OCI-LY3 (cell line): Measurements from ENCODE around the gene TNFRSF1B.
A peak's percentile ranks its signal among the peaks of the same experiment; 100 is the strongest.

Source experiments
- H2AFZ ChIP-seq: fragments of 200-600, 300-600 bp; shearing (Covaris generic); 2 replicates; pipeline ENCODE4 v1.6.0; 2014; ENCODE audit warnings: antibody characterized with exemption, low read depth, low read length
- H3K27ac ChIP-seq: fragments of 200-600, 300-600 bp; sonication (generic); 2 replicates; pipeline ENCODE4 v1.5.1; 2014; ENCODE audit warnings: mild to moderate bottlenecking, low read length, moderate library complexity, mixed read lengths
- H3K27me3 ChIP-seq: fragments of 200-600, 300-600 bp; sonication (generic); 2 replicates; pipeline ENCODE4 v1.6.1; 2014; ENCODE audit warnings: low read depth, low read length, mixed read lengths
- H3K36me3 ChIP-seq: fragments of 200-600, 300-600 bp; sonication (generic); replicated peaks from 2 replicates; pipeline ENCODE3; 2014; ENCODE audit warnings: low read depth, low read length, mixed read lengths
- H3K4me1 ChIP-seq: fragments of 300-600, 200-600 bp; sonication (generic); 2 replicates; pipeline ENCODE4 v1.6.1; 2014; ENCODE audit warnings: low read length, mixed read lengths
- H3K4me2 ChIP-seq: fragments of 200-600, 300-600 bp; sonication (generic); 2 replicates; pipeline ENCODE4 v1.6.1; 2014; ENCODE audit warnings: low read length, mixed read lengths
- H3K4me3 ChIP-seq: fragments of 300-600, 200-600 bp; sonication (generic); 2 replicates; pipeline ENCODE4 v1.5.1; 2014; ENCODE audit warnings: antibody characterized with exemption, mild to moderate bottlenecking, low read length, moderate library complexity
- H3K79me2 ChIP-seq: fragments of 300-600, 200-600 bp; shearing (Covaris generic); 2 replicates; pipeline ENCODE4 v1.6.1; 2014; ENCODE audit warnings: mild to moderate bottlenecking, low read length, mixed read lengths
- H3K9ac ChIP-seq: fragments of 300-600, 200-600 bp; shearing (Covaris generic); 2 replicates; pipeline ENCODE4 v1.6.0; 2014; ENCODE audit warnings: mild to moderate bottlenecking, low read length, moderate library complexity
- H3K9me3 ChIP-seq: fragments of 200-600, 300-600 bp; shearing (Covaris generic); 2 replicates; pipeline ENCODE4 v1.6.1; 2014; ENCODE audit warnings: low read length, mixed read lengths; ENCODE audit not compliant: insufficient read depth
- H4K20me1 ChIP-seq: fragments of 200-600, 300-600 bp; sonication (generic); 2 replicates; pipeline ENCODE4 v1.6.1; 2016; ENCODE audit warnings: low read length, mixed read lengths; ENCODE audit not compliant: insufficient read depth
- EZH2phosphoT487 ChIP-seq: fragments of 200-600 bp; shearing (Covaris generic); IDR thresholded peaks from 2 replicates; pipeline ENCODE4 v1.6.1; 2018; ENCODE audit warnings: antibody characterized with exemption, mixed run types, low read depth
- TF ChIP-seq, protein P1 (sequence below): fragments of 200-600, 300-600 bp; sonication (generic); IDR thresholded peaks from 2 replicates; pipeline ENCODE4 v1.5.1; 2014; ENCODE audit warnings: antibody characterized with exemption, low read length, low read depth

TNFRSF1B gene

DNA sequence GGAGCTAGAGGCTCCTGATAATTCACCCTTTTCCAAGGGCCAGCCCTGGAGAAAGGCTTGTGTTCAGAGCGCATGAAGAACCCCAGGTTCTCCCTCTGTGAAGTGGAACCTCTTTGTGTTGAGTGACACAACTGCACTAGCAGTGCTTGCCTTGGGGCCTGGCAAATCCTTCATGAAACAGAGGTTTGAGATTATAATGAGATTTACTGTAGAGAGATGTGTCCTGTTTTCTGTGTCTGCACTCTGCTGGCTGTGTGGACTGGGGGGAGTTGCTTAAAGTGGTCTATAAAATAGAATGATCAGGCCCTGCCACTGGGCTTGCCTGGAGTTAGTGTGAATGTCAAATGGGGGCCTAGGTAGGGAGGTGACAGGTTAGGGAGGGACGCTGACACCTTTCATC lies 11.5 kb upstream of the TNFRSF1B start:
- Histone ChIP-seq H2AFZ (peak overlapping the region; percentile 65; the same call in 1 of the 2 replicates), H3K36me3 (no peaks in the 10 kb centered on the region), H3K4me3 (no peak overlapping the region), H3K27me3 (no peaks in the 10 kb centered on the region), H3K9me3 (no peaks in the 10 kb centered on the region), H4K20me1 (no peaks in the 10 kb centered on the region), H3K79me2 (no peaks in the 10 kb centered on the region), H3K4me2 (no peak overlapping the region), H3K4me1 (peaks cover 91% of the 10 kb centered on the region), H3K27ac (peak overlapping the region; percentile 49), H3K9ac (no peak overlapping the region)
- no peak for TF ChIP-seq EZH2phosphoT487
- TF ChIP-seq, protein P1, sequence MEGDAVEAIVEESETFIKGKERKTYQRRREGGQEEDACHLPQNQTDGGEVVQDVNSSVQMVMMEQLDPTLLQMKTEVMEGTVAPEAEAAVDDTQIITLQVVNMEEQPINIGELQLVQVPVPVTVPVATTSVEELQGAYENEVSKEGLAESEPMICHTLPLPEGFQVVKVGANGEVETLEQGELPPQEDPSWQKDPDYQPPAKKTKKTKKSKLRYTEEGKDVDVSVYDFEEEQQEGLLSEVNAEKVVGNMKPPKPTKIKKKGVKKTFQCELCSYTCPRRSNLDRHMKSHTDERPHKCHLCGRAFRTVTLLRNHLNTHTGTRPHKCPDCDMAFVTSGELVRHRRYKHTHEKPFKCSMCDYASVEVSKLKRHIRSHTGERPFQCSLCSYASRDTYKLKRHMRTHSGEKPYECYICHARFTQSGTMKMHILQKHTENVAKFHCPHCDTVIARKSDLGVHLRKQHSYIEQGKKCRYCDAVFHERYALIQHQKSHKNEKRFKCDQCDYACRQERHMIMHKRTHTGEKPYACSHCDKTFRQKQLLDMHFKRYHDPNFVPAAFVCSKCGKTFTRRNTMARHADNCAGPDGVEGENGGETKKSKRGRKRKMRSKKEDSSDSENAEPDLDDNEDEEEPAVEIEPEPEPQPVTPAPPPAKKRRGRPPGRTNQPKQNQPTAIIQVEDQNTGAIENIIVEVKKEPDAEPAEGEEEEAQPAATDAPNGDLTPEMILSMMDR: no peak

DNA sequence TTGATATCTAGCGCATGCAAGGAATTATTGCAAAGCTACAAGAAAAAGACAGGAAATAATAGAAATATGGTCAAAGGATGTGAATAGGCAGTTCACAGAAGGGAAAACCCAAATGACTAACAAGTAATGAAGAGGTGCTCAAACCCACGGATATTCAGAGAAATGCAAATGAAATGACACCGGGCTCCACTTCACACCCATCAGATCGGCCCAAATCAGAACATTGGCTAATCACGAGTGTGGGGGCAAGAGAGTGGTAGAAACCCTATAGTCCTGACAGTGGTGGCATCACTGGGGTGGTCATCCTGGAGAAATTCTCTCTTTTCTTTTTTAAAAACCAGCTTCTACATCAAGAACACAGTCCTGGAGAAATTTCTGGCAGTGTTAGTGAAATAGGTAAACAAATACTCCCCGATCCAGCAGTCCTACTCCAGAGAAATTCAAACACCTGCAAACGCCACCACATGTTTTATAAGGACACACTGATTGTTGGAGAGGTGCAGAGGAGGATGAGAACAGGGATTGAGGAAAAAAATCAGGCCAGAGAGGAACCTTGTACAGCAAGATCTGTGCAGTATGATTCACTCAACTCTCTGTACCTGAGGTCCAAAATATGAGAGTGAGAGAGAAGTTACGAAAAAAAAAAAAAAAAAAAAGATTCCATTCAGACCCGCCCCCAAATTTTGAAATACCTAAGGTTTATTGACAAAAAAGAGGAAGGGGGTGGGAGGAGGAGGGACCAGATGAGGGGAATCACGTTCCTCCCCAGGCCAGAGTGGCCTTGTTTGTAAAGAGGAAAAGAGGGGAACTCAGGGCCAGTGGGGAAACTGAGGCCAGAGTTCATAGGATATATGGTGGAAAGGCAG lies 9.2 kb upstream of the TNFRSF1B start:
- Histone ChIP-seq H3K27me3 (no peaks in the 10 kb centered on the region), H3K27ac (peak overlapping the region; percentile 100), H3K4me3 (peak overlapping the region; percentile 65), H3K9me3 (no peaks in the 10 kb centered on the region), H2AFZ (no peak overlapping the region), H3K36me3 (no peaks in the 10 kb centered on the region), H3K4me2 (peak overlapping the region; percentile 88), H3K79me2 (no peaks in the 10 kb centered on the region), H4K20me1 (no peaks in the 10 kb centered on the region), H3K4me1 (peaks cover 91% of the 10 kb centered on the region), H3K9ac (peak overlapping the region; percentile 90)
- no peak for TF ChIP-seq EZH2phosphoT487

DNA sequence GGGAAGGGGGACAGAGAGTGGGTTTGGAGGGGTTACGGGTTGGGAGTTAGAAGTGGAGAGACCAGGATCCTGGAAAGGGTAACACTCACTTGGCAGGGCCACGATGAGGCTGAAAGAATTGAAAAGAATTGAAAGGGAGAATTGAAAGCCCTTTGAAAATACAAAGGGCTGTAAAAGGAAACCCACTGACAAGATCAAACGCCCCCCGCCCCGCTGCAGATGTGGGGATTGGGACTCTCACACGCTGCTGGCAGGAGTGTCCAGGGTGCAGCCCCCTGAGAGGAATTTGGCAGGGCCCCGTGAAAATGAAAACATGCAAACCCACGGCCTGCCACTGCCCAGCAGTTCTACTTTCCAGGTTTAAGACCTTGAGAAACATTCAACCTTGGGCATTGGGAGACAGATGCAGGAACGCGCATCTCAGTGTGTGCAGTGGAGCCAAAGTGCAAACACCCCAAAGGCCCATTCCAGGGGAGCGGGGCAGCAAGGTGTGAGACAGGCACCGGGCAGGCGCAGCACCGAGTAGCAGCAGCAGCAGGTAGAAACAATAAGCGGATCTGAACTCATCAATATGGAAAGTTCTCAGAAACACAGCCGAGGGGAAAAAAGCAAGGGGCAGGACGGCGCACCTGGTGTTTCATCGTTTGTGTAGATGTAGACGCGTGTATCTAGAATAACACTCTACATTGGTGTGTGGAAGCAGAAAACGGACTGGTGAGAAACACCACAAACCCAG lies 8.3 kb upstream of the TNFRSF1B start:
- Histone ChIP-seq H3K27me3 (no peaks in the 10 kb centered on the region), H3K36me3 (no peaks in the 10 kb centered on the region), H3K9ac (peak overlapping the region; percentile 90), H3K9me3 (no peaks in the 10 kb centered on the region), H3K27ac (peak overlapping the region; percentile 100), H4K20me1 (no peaks in the 10 kb centered on the region), H3K4me3 (peak overlapping the region; percentile 50), H3K4me1 (peaks cover 91% of the 10 kb centered on the region), H2AFZ (no peak overlapping the region), H3K4me2 (peak overlapping the region; percentile 88), H3K79me2 (no peaks in the 10 kb centered on the region)
- TF ChIP-seq, protein P1: no peak
- no peak for TF ChIP-seq EZH2phosphoT487

DNA sequence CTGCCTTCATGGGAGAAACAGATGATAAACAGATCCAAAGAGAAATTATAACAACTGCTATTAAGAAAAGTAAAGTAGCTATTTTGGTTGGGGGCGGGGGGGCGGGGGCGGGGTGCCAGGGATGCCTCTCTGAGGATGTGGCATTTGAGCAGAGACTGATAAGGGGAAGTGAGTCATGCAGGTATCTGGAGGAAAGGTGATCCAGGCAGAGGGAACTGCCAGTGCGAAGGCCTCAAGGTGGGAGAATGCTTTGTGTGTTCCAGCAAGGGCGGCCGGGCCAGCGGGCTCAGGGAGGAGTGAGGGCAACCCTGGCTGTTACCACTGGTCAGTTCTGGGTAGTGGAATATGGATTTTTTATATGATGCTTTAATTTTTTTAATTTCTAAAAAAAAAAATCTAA lies 7.0 kb upstream of the TNFRSF1B start:
- Histone ChIP-seq H3K36me3 (no peaks in the 10 kb centered on the region), H3K27me3 (no peaks in the 10 kb centered on the region), H3K79me2 (no peaks in the 10 kb centered on the region), H3K9ac (no peak overlapping the region), H3K4me3 (no peak overlapping the region), H3K4me1 (peaks cover 95% of the 10 kb centered on the region), H3K9me3 (no peaks in the 10 kb centered on the region), H3K4me2 (no peak overlapping the region), H2AFZ (no peak overlapping the region), H4K20me1 (no peaks in the 10 kb centered on the region), H3K27ac (peak overlapping the region; percentile 100)
- TF ChIP-seq, protein P1: no peak
